PC-3 (cell line): ENCODE results near the gene WDR27.

ENCODE experiments used
- CTCF ChIP-seq: fragments of 300-600 bp; sonication (generic); conservative IDR thresholded peaks from 2 replicates; pipeline ENCODE4 v1.5.1; 2017; ENCODE audit warnings: antibody characterized with exemption, low read depth, mild to moderate bottlenecking, low read length
- EZH2 ChIP-seq: fragments of 300-600 bp; sonication (generic); IDR thresholded peaks from one replicate; pipeline ENCODE4 v1.6.1; 2017; ENCODE audit warnings: antibody characterized with exemption, mild to moderate bottlenecking, low read length; ENCODE audit not compliant: unreplicated experiment
- EZH2phosphoT487 ChIP-seq: fragments of 300-600 bp; sonication (generic); IDR thresholded peaks from 2 replicates; pipeline ENCODE4 v1.6.1; 2018; ENCODE audit warnings: mild to moderate bottlenecking, antibody characterized with exemption, low read length, borderline replicate concordance

- no peak for TF ChIP-seq CTCF
- TF ChIP-seq EZH2: no peak
- no peak for TF ChIP-seq EZH2phosphoT487
Measured at GRCh38 chr6:169620171-169621130, 81.4 kb downstream of the WDR27 start.
